Mesendoderm (in vitro differentiated cells): ENCODE data around the gene SKP1.

Experiments
- DNase-seq: peaks from one replicate; pipeline ENCODE4 v3.0.0; 2013
- H2AK5ac ChIP-seq: 2 replicates; pipeline ENCODE4 v1.6.1; 2013; ENCODE audit warnings: low read length, inconsistent platforms
- H2BK120ac ChIP-seq: 2 replicates; pipeline ENCODE4 v1.6.1; 2013; ENCODE audit warnings: low read depth, mild to moderate bottlenecking, low read length, moderate library complexity, mixed read lengths
- H2BK15ac ChIP-seq: replicated peaks from 2 replicates; pipeline ENCODE4 v1.6.1; 2013; ENCODE audit warnings: low read depth, mild to moderate bottlenecking, moderate library complexity
- H2BK5ac ChIP-seq: 2 replicates; pipeline ENCODE4 v1.6.1; 2013; ENCODE audit warnings: low read length, inconsistent platforms
- H3K18ac ChIP-seq: 2 replicates; pipeline ENCODE4 v1.6.1; 2013; ENCODE audit warnings: mild to moderate bottlenecking, low read length, mixed read lengths
- H3K23ac ChIP-seq: one replicate; pipeline ENCODE4 v1.6.1; 2013; ENCODE audit warnings: low read length
- H3K27ac ChIP-seq: 2 replicates; pipeline ENCODE4 v1.5.1; 2013; ENCODE audit warnings: low read depth, mild to moderate bottlenecking, inconsistent platforms, low read length, moderate library complexity
- H3K27me3 ChIP-seq: 2 replicates; pipeline ENCODE4 v1.6.1; 2013; ENCODE audit warnings: low read length, control low read depth, mild to moderate bottlenecking, inconsistent platforms; ENCODE audit not compliant: insufficient read depth, poor library complexity
- H3K36me3 ChIP-seq: 2 replicates; pipeline ENCODE4 v1.6.1; 2013; ENCODE audit warnings: low read length, inconsistent platforms; ENCODE audit not compliant: control insufficient read depth, insufficient read depth
- H3K4ac ChIP-seq: one replicate; pipeline ENCODE4 v1.6.1; 2013; ENCODE audit warnings: low read depth, mild to moderate bottlenecking, low read length, moderate library complexity
- H3K4me1 ChIP-seq: 2 replicates; pipeline ENCODE4 v1.6.1; 2013; ENCODE audit warnings: low read depth, low read length, inconsistent platforms; ENCODE audit not compliant: control insufficient read depth
- H3K4me2 ChIP-seq: 2 replicates; pipeline ENCODE4 v1.6.1; 2013; ENCODE audit warnings: low read length
- H3K4me3 ChIP-seq: 2 replicates; pipeline ENCODE4 v1.5.1; 2013; ENCODE audit warnings: mild to moderate bottlenecking, low read length
- H3K56ac ChIP-seq: one replicate; pipeline ENCODE4 v1.6.1; 2013; ENCODE audit warnings: low read length
- H3K79me1 ChIP-seq: 2 replicates; pipeline ENCODE4 v1.6.1; 2013; ENCODE audit warnings: low read length, inconsistent platforms
- H3K79me2 ChIP-seq: 2 replicates; pipeline ENCODE4 v1.6.1; 2013; ENCODE audit warnings: mild to moderate bottlenecking, low read length; ENCODE audit not compliant: control insufficient read depth, insufficient read depth
- H3K9ac ChIP-seq: 2 replicates; pipeline ENCODE4 v1.6.1; 2013; ENCODE audit warnings: low read length, inconsistent platforms
- H4K5ac ChIP-seq: one replicate; pipeline ENCODE4 v1.6.1; 2013; ENCODE audit warnings: low read length
- H4K8ac ChIP-seq: one replicate; pipeline ENCODE4 v1.6.1; 2013; ENCODE audit warnings: low read depth, mild to moderate bottlenecking, control low read depth, low read length, moderate library complexity
- WGBS: extraction: QIAGEN DNeasy Blood & Tissue Kit; methylation state at CpG from one replicate; pipeline ENCODE4 v1.1.7; 2013; ENCODE audit warnings: low lambda C conversion rate, missing lambda C conversion rate; ENCODE audit not compliant: insufficient coverage; ENCODE audit errors: extremely low coverage; 5-methylcytosine and 5-hydroxymethylcytosine counted together

Gene SKP1

DNA sequence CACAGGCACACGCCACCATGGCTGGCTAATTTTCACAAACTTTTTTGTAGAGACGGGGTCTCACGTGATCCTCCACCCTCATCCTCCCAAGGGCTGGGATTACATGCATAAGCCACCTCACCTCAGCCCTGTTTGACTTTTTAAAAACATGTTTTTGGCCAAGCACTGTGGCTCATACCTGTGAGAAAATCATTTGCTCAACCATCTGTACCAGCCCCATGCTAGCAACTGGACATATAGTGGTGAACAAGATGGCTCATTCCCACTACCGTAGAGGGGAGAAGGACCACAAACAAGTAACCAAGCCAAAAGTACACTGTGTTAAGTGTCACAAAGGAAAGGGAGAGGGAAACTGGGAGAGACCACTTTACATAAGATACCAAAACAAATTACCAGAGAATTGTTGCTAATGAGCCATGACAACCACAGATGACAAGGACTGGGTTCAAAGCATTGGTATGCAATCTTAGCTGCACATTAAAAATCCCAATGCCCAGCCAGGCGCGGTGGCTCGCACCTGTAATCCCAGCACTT is 29.9 kb upstream of the SKP1 start:
- H3K4me3 ChIP-seq, result no peak overlapping the region
- H3K79me1 ChIP-seq, result peaks cover 9% of the 10 kb centered on the region
- no peak overlapping the region for H2BK5ac ChIP-seq
- DNase-seq, result no peak
- H3K4me1 ChIP-seq, result no peaks in the 10 kb centered on the region
- H3K4ac ChIP-seq, result no peak overlapping the region
- H3K36me3 ChIP-seq, result no peaks in the 10 kb centered on the region
- H3K4me2 ChIP-seq, result no peak overlapping the region
- H3K56ac ChIP-seq, result no peak overlapping the region
- no peak overlapping the region for H3K27ac ChIP-seq
- H4K5ac ChIP-seq, result no peak overlapping the region
- no peak overlapping the region for H2BK120ac ChIP-seq
- H3K27me3 ChIP-seq, result no peaks in the 10 kb centered on the region
- H3K18ac ChIP-seq, result no peak overlapping the region
- no peak overlapping the region for H2BK15ac ChIP-seq
- H3K79me2 ChIP-seq, result peaks cover 76% of the 10 kb centered on the region
- H2AK5ac ChIP-seq, result no peak overlapping the region
- H3K9ac ChIP-seq, result no peak overlapping the region
- H4K8ac ChIP-seq, result no peak overlapping the region
- WGBS, result no CpG with 5 or more reads among the region's 7 CpGs
- H3K23ac ChIP-seq, result no peak overlapping the region

DNA sequence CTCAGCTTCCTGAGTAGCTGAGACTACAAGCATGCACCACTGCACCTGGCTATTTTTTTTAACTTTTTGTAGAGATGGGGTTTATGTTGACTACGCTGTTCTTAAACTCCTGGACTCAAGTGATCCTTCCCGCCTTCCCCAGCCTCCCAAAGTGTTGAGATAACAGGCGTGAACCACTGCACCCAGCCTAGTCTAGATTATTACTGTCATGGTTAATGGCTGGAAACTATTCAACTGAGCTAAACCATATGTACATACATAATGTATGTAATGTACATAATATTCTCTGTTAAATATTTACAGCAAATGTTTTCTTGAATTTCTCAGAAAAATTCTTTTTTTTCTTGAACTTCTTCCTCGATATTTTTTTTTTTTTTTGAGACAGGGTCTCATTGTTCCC is 27.8 kb upstream of the SKP1 start:
- H2BK5ac ChIP-seq, result no peak overlapping the region
- no CpG with 5 or more reads among the region's 4 CpGs for WGBS

DNA sequence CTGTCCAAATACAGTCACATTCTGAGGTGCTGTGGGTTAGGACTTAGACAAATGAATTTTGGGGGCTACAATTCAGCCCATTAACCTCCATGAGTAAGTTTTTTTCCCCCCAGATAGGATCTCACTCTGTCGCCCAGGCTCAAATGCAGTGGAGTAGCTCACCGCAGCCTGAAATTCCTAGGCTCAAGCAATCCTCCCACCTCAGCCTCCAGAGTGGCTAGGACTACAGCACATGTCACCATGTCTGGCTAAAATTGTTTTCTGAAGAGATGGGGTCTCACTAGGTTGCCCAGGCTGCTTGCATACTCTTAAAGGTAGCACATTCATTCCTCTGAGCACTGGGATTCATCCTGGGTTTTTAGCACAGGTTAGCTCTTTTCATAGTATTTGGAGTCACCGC is 26.9 kb upstream of the SKP1 start:
- no peaks in the 10 kb centered on the region for H3K4me1 ChIP-seq
- no peak overlapping the region for H2BK15ac ChIP-seq
- no peak overlapping the region for H2AK5ac ChIP-seq
- no CpG with 5 or more reads among the region's 3 CpGs for WGBS
- peaks cover 9% of the 10 kb centered on the region for H3K79me1 ChIP-seq
- H3K4me2 ChIP-seq, result no peak overlapping the region
- no peak overlapping the region for H3K9ac ChIP-seq
- H3K36me3 ChIP-seq, result peaks cover 4% of the 10 kb centered on the region
- no peak overlapping the region for H4K8ac ChIP-seq
- no peaks in the 10 kb centered on the region for H3K27me3 ChIP-seq
- no peak overlapping the region for H3K56ac ChIP-seq
- H2BK120ac ChIP-seq, result no peak overlapping the region
- no peak overlapping the region for H3K18ac ChIP-seq
- H4K5ac ChIP-seq, result no peak overlapping the region
- no peak for DNase-seq
- H3K4me3 ChIP-seq, result no peak overlapping the region
- H3K27ac ChIP-seq, result no peak overlapping the region
- no peak overlapping the region for H3K23ac ChIP-seq
- no peak overlapping the region for H3K4ac ChIP-seq
- H3K79me2 ChIP-seq, result peaks cover 50% of the 10 kb centered on the region
- H2BK5ac ChIP-seq, result no peak overlapping the region

More for the DNA sequence above, 27.8 kb upstream of the SKP1 start:
- no peak overlapping the region for H3K27ac ChIP-seq
- no peak overlapping the region for H3K4me3 ChIP-seq
- H3K4ac ChIP-seq, result no peak overlapping the region
- no peak overlapping the region for H3K18ac ChIP-seq
- no peaks in the 10 kb centered on the region for H3K4me1 ChIP-seq
- H3K56ac ChIP-seq, result no peak overlapping the region
- no peak overlapping the region for H3K4me2 ChIP-seq
- H3K36me3 ChIP-seq, result peaks cover 4% of the 10 kb centered on the region
- H3K27me3 ChIP-seq, result no peaks in the 10 kb centered on the region
- H2BK120ac ChIP-seq, result no peak overlapping the region
- H2AK5ac ChIP-seq, result no peak overlapping the region
- H3K79me1 ChIP-seq, result peaks cover 9% of the 10 kb centered on the region
- H3K9ac ChIP-seq, result no peak overlapping the region
- no peak overlapping the region for H4K8ac ChIP-seq
- no peak overlapping the region for H2BK15ac ChIP-seq
- no peak overlapping the region for H4K5ac ChIP-seq
- peaks cover 60% of the 10 kb centered on the region for H3K79me2 ChIP-seq
- DNase-seq, result no peak
- no peak overlapping the region for H3K23ac ChIP-seq

DNA sequence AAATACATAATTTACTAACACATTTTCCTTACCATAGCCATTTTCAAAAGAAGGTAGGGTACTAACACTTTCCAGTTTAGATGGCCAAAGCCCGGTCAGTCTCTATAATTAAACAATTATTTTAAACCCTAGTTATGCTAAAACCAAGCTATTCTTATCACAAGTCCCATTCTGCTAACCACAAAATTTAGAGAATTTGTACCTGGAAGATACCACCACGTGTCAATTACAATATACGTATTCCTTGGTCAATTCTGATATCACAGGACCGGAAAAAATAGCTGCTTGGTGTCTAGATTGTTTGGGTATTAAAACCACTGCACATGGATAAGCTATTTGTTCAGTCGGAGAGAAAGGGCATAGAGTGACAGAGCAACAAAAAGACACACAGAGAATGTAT is 18.9 kb upstream of the SKP1 start:
- H3K56ac ChIP-seq, result no peak overlapping the region
- no peak overlapping the region for H3K4ac ChIP-seq
- H4K5ac ChIP-seq, result no peak overlapping the region
- H3K18ac ChIP-seq, result no peak overlapping the region
- H2AK5ac ChIP-seq, result no peak overlapping the region
- H3K36me3 ChIP-seq, result peaks cover 2% of the 10 kb centered on the region
- WGBS, result no CpG with 5 or more reads among the region's 5 CpGs
- no peak overlapping the region for H3K4me2 ChIP-seq
- no peak for DNase-seq
- H2BK15ac ChIP-seq, result no peak overlapping the region
- H3K79me1 ChIP-seq, result no peaks in the 10 kb centered on the region
- no peak overlapping the region for H3K23ac ChIP-seq
- H2BK120ac ChIP-seq, result no peak overlapping the region
- H3K79me2 ChIP-seq, result peaks cover 2% of the 10 kb centered on the region
- no peak overlapping the region for H3K9ac ChIP-seq
- H3K4me1 ChIP-seq, result no peaks in the 10 kb centered on the region
- no peak overlapping the region for H2BK5ac ChIP-seq
- no peaks in the 10 kb centered on the region for H3K27me3 ChIP-seq
- H3K4me3 ChIP-seq, result no peak overlapping the region
- no peak overlapping the region for H3K27ac ChIP-seq
- H4K8ac ChIP-seq, result no peak overlapping the region

DNA sequence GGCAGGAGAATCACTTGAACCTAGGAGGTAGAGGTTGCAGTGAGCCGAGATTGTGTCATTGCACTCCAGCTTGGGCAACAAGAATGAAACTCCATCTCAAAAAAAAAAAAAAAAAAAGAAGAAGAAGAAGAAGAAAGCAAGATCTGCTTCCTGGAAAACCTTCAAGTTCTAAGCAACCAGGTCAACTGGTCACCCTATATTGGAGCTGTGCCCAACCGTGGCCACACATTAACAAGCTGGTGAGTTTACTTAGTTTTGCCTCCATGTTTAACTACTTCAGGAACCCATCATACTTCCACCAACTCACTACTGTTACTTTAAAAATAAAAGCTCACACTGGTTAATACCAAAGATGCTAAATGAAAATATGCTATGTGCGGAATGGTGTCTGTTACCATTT is 12.3 kb upstream of the SKP1 start:
- Histone ChIP-seq H3K27ac (no peak overlapping the region), H3K4me3 (no peak overlapping the region), H2BK5ac (no peak overlapping the region)

DNA sequence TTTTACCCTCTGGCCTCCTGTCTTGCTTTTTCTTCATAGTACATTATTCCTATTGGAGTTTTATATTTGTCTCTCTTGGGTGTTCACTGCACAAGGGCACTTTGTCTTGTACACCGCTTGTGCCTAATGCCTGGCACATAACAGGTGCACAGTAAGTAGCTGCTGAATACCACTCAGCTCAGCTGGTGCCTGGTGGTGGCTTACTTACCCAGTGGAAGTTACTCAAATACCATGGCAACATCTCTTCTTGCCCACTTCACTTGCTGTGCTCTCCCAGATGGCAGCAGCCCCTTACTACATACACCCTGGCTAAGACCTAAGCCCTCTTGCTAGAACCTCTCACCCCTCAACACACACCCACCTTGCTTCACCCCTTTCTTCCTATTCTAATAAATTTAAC is 11.3 kb upstream of the SKP1 start:
- H3K56ac ChIP-seq, result no peak overlapping the region
- no peak overlapping the region for H3K18ac ChIP-seq
- no peak overlapping the region for H2BK5ac ChIP-seq
- H2AK5ac ChIP-seq, result no peak overlapping the region
- no peaks in the 10 kb centered on the region for H3K79me2 ChIP-seq
- no peaks in the 10 kb centered on the region for H3K79me1 ChIP-seq
- no peak overlapping the region for H4K5ac ChIP-seq
- H3K4me1 ChIP-seq, result no peaks in the 10 kb centered on the region
- H3K36me3 ChIP-seq, result no peaks in the 10 kb centered on the region
- H4K8ac ChIP-seq, result no peak overlapping the region
- H3K9ac ChIP-seq, result no peak overlapping the region
- no peak for DNase-seq
- no peak overlapping the region for H3K4me3 ChIP-seq
- no peak overlapping the region for H2BK120ac ChIP-seq
- no peak overlapping the region for H3K4me2 ChIP-seq
- H3K27ac ChIP-seq, result no peak overlapping the region
- WGBS, result no CpG with 5 or more reads among the region's 1 CpG
- H2BK15ac ChIP-seq, result no peak overlapping the region
- H3K23ac ChIP-seq, result no peak overlapping the region
- no peak overlapping the region for H3K4ac ChIP-seq
- H3K27me3 ChIP-seq, result no peaks in the 10 kb centered on the region

More for the DNA sequence above, 12.3 kb upstream of the SKP1 start:
- no peak for DNase-seq
- no peak overlapping the region for H3K4ac ChIP-seq
- H3K9ac ChIP-seq, result no peak overlapping the region
- H2BK15ac ChIP-seq, result no peak overlapping the region
- no peak overlapping the region for H4K5ac ChIP-seq
- no peaks in the 10 kb centered on the region for H3K79me1 ChIP-seq
- no peaks in the 10 kb centered on the region for H3K27me3 ChIP-seq
- H4K8ac ChIP-seq, result no peak overlapping the region
- H3K56ac ChIP-seq, result no peak overlapping the region
- H3K36me3 ChIP-seq, result no peaks in the 10 kb centered on the region
- no peak overlapping the region for H3K18ac ChIP-seq
- H3K4me2 ChIP-seq, result no peak overlapping the region
- no peaks in the 10 kb centered on the region for H3K4me1 ChIP-seq
- H2AK5ac ChIP-seq, result no peak overlapping the region
- H3K23ac ChIP-seq, result no peak overlapping the region
- H3K79me2 ChIP-seq, result no peaks in the 10 kb centered on the region
- no peak overlapping the region for H2BK120ac ChIP-seq
- WGBS, result no CpG with 5 or more reads among the region's 3 CpGs
